HG02852 (cell line): ENCODE measurements around the gene GNB3.

ENCODE experiments used
- ATAC-seq: cut with Tn5 transposase; IDR thresholded peaks from one replicate; pipeline ENCODE4 v1.9.1; 2021; ENCODE audit warnings: mild to moderate bottlenecking, moderate library complexity; ENCODE audit not compliant: unreplicated experiment

GNB3 gene

GRCh38 chr12:6840761-6841515 lies at the start of gene GNB3:
GNB3 (plus strand) TSS chr12:6840925; CDS start chr12:6841288, 363 bp downstream.
- no peak for ATAC-seq

GRCh38 chr12:6791931-6792520 lies 48.7 kb upstream of the GNB3 start:
- no peak for ATAC-seq

GRCh38 chr12:6792522-6793201 lies 48.1 kb upstream of the GNB3 start:
- no peak for ATAC-seq

GRCh38 chr12:6795088-6795487 lies 45.6 kb upstream of the GNB3 start:
- no peak for ATAC-seq

GRCh38 chr12:6796576-6796975 lies 44.1 kb upstream of the GNB3 start:
- ATAC-seq, result no peak

- ATAC-seq, result no peak
These were observed 41.6 kb upstream of the GNB3 start for GRCh38 chr12:6799147-6799546.

- no peak for ATAC-seq
These were observed 33.6 kb upstream of the GNB3 start for GRCh38 chr12:6807170-6807569.

GRCh38 chr12:6809056-6809455 lies 31.7 kb upstream of the GNB3 start:
- ATAC-seq, result no peak

GRCh38 chr12:6810758-6811157 lies 30.0 kb upstream of the GNB3 start:
- no peak for ATAC-seq

- ATAC-seq, result no peak
These were observed 27.4 kb upstream of the GNB3 start for GRCh38 chr12:6813363-6813762.

- ATAC-seq, result no peak
These were observed 24.1 kb upstream of the GNB3 start for GRCh38 chr12:6816598-6816997.

- ATAC-seq, result no peak
These were observed 23.6 kb upstream of the GNB3 start for GRCh38 chr12:6817098-6817497.

- ATAC-seq, result no peak
These were observed 23.0 kb upstream of the GNB3 start for GRCh38 chr12:6817662-6818157.

GRCh38 chr12:6818222-6818621 lies 22.5 kb upstream of the GNB3 start:
- no peak for ATAC-seq

GRCh38 chr12:6818645-6819044 lies 22.1 kb upstream of the GNB3 start:
- ATAC-seq, result no peak

- no peak for ATAC-seq
These were observed 21.4 kb upstream of the GNB3 start for GRCh38 chr12:6819106-6820030.

- no peak for ATAC-seq
These were observed 20.6 kb upstream of the GNB3 start for GRCh38 chr12:6820166-6820565.

GRCh38 chr12:6821591-6822425 lies 18.9 kb upstream of the GNB3 start, which contains the start of gene GPR162:
GPR162 (plus strand) TSS chr12:6821821; CDS start chr12:6823899, 2,078 bp downstream.
- no peak for ATAC-seq

GRCh38 chr12:6822426-6823135 lies 18.1 kb upstream of the GNB3 start:
- no peak for ATAC-seq
